NCI-H82 treated with DMSO at 0.1 percent for 48 hours (cell line): ENCODE results near the gene NRCAM.

ENCODE experiments used
- DNase-seq: peaks from one replicate; lab custom pipeline; 2025; ENCODE audit not compliant: unreplicated experiment; lab: John Stamatoyannopoulos, UW

The NRCAM gene

GRCh38 chr7:108103558-108104298 is 352.5 kb downstream of the NRCAM start:
- DNase-seq: no peak

DNA sequence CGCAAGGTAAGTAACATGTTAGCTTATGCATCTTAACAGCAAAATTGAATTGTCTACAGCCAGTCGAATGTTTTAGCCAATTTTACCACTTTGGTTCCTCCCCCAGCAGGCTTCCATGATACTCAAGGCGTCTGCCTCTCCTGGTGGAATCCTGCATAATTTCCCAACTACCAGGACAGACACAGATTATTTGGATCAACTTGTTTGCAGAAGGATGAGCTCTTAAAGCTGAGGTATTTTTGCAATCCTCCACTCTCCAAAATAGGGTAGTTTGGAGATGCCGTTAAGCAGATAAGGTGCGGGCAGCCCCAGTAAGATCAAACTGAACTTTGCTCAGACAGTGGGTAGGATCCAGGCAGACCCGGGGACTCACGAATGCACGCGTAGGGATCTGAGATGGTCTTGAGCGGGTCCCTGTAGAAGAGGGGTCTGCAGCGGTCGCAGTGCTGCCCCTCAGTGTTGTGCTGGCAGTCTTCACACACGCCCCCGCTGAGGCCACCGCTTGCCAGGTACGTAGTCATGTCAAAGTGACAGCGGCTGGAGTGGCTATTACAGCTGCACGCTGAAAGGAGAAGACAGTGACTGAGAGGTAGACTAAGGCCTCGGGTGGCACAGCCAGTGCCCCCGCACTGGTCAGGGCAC is 353.4 kb downstream of the NRCAM start:
- no peak for DNase-seq

GRCh38 chr7:108101759-108102158 is 354.5 kb downstream of the NRCAM start:
- DNase-seq: no peak

DNA sequence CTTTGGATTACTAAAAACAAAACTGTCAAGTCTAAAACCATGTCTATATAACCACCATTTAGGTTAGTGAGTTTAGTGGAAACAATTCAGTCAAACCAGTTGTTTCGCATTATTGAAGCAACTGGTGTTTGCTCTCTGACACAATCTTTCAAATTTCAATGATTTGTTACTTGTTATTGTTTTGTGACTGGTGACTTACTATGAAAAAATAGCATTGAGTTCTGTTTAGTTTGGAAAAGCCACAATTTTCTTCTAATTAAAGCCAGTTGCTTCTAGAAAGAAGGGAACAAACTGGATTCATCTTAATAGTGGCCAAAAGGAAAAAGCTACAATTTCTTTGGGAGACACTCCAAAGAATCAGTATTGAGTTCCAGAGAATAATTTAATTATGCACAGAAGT is 356.5 kb downstream of the NRCAM start:
- no peak for DNase-seq

GRCh38 chr7:108097703-108098102 is 358.5 kb downstream of the NRCAM start:
- no peak for DNase-seq
